Stimulated activated CD8-positive, alpha-beta memory T cell treated with anti-CD3 and anti-CD28 coated beads, Interleukin-15, amount 100 ng/mL, for 24 hours (primary cell): ENCODE data around the gene WDR18.
"Not testable (repeated sequence)": the region's sequence is repeated elsewhere in the genome, so short reads cannot be mapped to it uniquely, and the experiment has no call there.

Experiments used
- DNase-seq: peaks from one replicate; pipeline ENCODE4 v3.0.0-alpha.2; 2020; ENCODE audit warnings: low read depth

The WDR18 gene

GRCh38 chr19:1019980-1020867 lies 36.1 kb downstream of the WDR18 start:
- no peak for DNase-seq

- peak; percentile 91 for DNase-seq
These were observed 36.8 kb downstream of the WDR18 start, which contains the start of gene TMEM259 for GRCh38 chr19:1020868-1021425. TSS of gene TMEM259 (minus strand) at chr19:1021123. CDS start at chr19:1020996, 127 bp downstream.

GRCh38 chr19:1023883-1024188 lies 39.7 kb downstream of the WDR18 start:
- not testable (repeated sequence) for DNase-seq

GRCh38 chr19:1025080-1025479 lies 40.9 kb downstream of the WDR18 start:
- DNase-seq = not testable (repeated sequence)

- no peak for DNase-seq
These were observed 42.0 kb downstream of the WDR18 start, which contains the start of gene CNN2 for GRCh38 chr19:1025960-1026782. TSS of gene CNN2 (plus strand) at chr19:1026608. CDS start at chr19:1026662, 54 bp downstream.

GRCh38 chr19:1026783-1027649 lies 42.9 kb downstream of the WDR18 start:
- no peak for DNase-seq

- DNase-seq = no peak
These were observed 43.5 kb downstream of the WDR18 start for GRCh38 chr19:1027650-1028061.

- DNase-seq = no peak
These were observed 44.1 kb downstream of the WDR18 start for GRCh38 chr19:1028062-1028926.

- no peak for DNase-seq
These were observed 48.2 kb downstream of the WDR18 start for GRCh38 chr19:1032264-1032867.

GRCh38 chr19:1035998-1036621 lies 52.0 kb downstream of the WDR18 start:
- DNase-seq = no peak

GRCh38 chr19:1037621-1038064 lies 53.5 kb downstream of the WDR18 start:
- no peak for DNase-seq

- DNase-seq = no peak
These were observed 55.0 kb downstream of the WDR18 start for GRCh38 chr19:1038978-1039645.

- peak; percentile 99 for DNase-seq
These were observed 55.7 kb downstream of the WDR18 start, which contains the start of gene ABCA7 for GRCh38 chr19:1039646-1040475. TSS of gene ABCA7 (plus strand) at chr19:1040107. CDS start at chr19:1041362, 1,255 bp downstream.

GRCh38 chr19:1040476-1041271 lies 56.5 kb downstream of the WDR18 start:
- DNase-seq = peak; percentile 76

GRCh38 chr19:1041272-1041834 lies 57.2 kb downstream of the WDR18 start:
- DNase-seq = no peak

GRCh38 chr19:1041835-1042685 lies 57.9 kb downstream of the WDR18 start:
- DNase-seq = no peak
